GM21526 (cell line): ENCODE data around the gene SUPT20H.
"Not testable (repeated sequence)": the region's sequence is repeated elsewhere in the genome, so short reads cannot be mapped to it uniquely, and the experiment has no call there.

Experiments used
- ATAC-seq: cut with Tn5 transposase; IDR thresholded peaks from one replicate; pipeline ENCODE4 v1.9.1; 2021; ENCODE audit warnings: moderate library complexity; ENCODE audit not compliant: unreplicated experiment, low FRiP score

The SUPT20H gene

GRCh38 chr13:37070956-37071355 is 11.5 kb upstream of the SUPT20H start:
- ATAC-seq = no peak

GRCh38 chr13:37070145-37070695 is 10.7 kb upstream of the SUPT20H start:
- ATAC-seq = no peak

- no peak for ATAC-seq
Measured at GRCh38 chr13:37069597-37070103, 10.2 kb upstream of the SUPT20H start.

- no peak for ATAC-seq
Measured at GRCh38 chr13:37068962-37069361, 9.5 kb upstream of the SUPT20H start.

- ATAC-seq = no peak
Measured at GRCh38 chr13:37067874-37068273, 8.4 kb upstream of the SUPT20H start.

- no peak for ATAC-seq
Measured at GRCh38 chr13:37065890-37066526, 6.5 kb upstream of the SUPT20H start.

GRCh38 chr13:37059848-37060192 is 332 bp upstream of the SUPT20H start:
- peak; percentile 24 for ATAC-seq

GRCh38 chr13:37056228-37056627 is 3.3 kb downstream of the SUPT20H start:
- not testable (repeated sequence) for ATAC-seq

GRCh38 chr13:37053111-37053510 is 6.4 kb downstream of the SUPT20H start:
- ATAC-seq = not testable (repeated sequence)

GRCh38 chr13:37049810-37050209 is 9.7 kb downstream of the SUPT20H start:
- ATAC-seq = no peak

GRCh38 chr13:37047846-37048245 is 11.6 kb downstream of the SUPT20H start:
- no peak for ATAC-seq

GRCh38 chr13:37047032-37047431 is 12.5 kb downstream of the SUPT20H start:
- ATAC-seq = no peak

GRCh38 chr13:37046062-37046461 is 13.4 kb downstream of the SUPT20H start:
- no peak for ATAC-seq

- ATAC-seq = no peak
Measured at GRCh38 chr13:37040789-37041188, 18.7 kb downstream of the SUPT20H start.

- no peak for ATAC-seq
Measured at GRCh38 chr13:37039896-37040295, 19.6 kb downstream of the SUPT20H start.

- ATAC-seq = no peak
Measured at GRCh38 chr13:37037241-37037640, 22.2 kb downstream of the SUPT20H start.

- no peak for ATAC-seq
Measured at GRCh38 chr13:37029617-37030016, 29.9 kb downstream of the SUPT20H start.

- ATAC-seq = no peak
Measured at GRCh38 chr13:37027639-37028038, 31.8 kb downstream of the SUPT20H start.

GRCh38 chr13:37026771-37027170 is 32.7 kb downstream of the SUPT20H start:
- no peak for ATAC-seq

- ATAC-seq = no peak
Measured at GRCh38 chr13:37023871-37024270, 35.6 kb downstream of the SUPT20H start.

GRCh38 chr13:37014609-37015008 is 44.9 kb downstream of the SUPT20H start:
- ATAC-seq = no peak

GRCh38 chr13:37011788-37012187 is 47.7 kb downstream of the SUPT20H start:
- ATAC-seq = no peak
